Measurements from ENCODE around the gene CMSS1. TPM values are rescaled to one million over a fixed set of nuclear protein-coding genes. Genes with fewer than 3 reads are reported as not detected.
A peak's percentile ranks its signal among the peaks of the same experiment; 100 is the strongest.

Gene CMSS1
- total RNA-seq, 1 donor: 8.6 TPM

GRCh38 chr3:100159331-100160153, 341.9 kb downstream of the CMSS1 start:
- DNase-seq (ENCODE audit: low read depth): peak; percentile 67
- H3K4me3 ChIP-seq (ENCODE audit: low read depth, low read length): no peak overlapping the region
- TF ChIP-seq CTCF (IDR thresholded peaks at IDR 0.05; ENCODE audit: insufficient read depth, low read depth, low read length): no peak

- no peak overlapping the region for H3K4me3 ChIP-seq (ENCODE audit: low read depth, low read length)
- TF ChIP-seq CTCF (IDR thresholded peaks at IDR 0.05; ENCODE audit: insufficient read depth, low read depth, low read length): no peak
- DNase-seq (ENCODE audit: low read depth): no peak
Observed at GRCh38 chr3:100160521-100160920, 342.9 kb downstream of the CMSS1 start.

- H3K4me3 ChIP-seq (ENCODE audit: low read depth, low read length): no peak overlapping the region
- TF ChIP-seq CTCF (IDR thresholded peaks at IDR 0.05; ENCODE audit: insufficient read depth, low read depth, low read length): no peak
- DNase-seq (ENCODE audit: low read depth): no peak
Observed at GRCh38 chr3:100163787-100164186, 346.1 kb downstream of the CMSS1 start.

GRCh38 chr3:100164743-100165142, 347.1 kb downstream of the CMSS1 start:
- TF ChIP-seq CTCF (IDR thresholded peaks at IDR 0.05; ENCODE audit: insufficient read depth, low read depth, low read length): no peak
- no peak overlapping the region for H3K4me3 ChIP-seq (ENCODE audit: low read depth, low read length)
- DNase-seq (ENCODE audit: low read depth): no peak

GRCh38 chr3:100165926-100166550, 348.4 kb downstream of the CMSS1 start:
- H3K4me3 ChIP-seq (ENCODE audit: low read depth, low read length): no peak overlapping the region
- peak; percentile 70 for DNase-seq (ENCODE audit: low read depth)
- no peak for TF ChIP-seq CTCF (IDR thresholded peaks at IDR 0.05; ENCODE audit: insufficient read depth, low read depth, low read length)

- no peak for TF ChIP-seq CTCF (IDR thresholded peaks at IDR 0.05; ENCODE audit: insufficient read depth, low read depth, low read length)
- DNase-seq (ENCODE audit: low read depth): no peak
- H3K4me3 ChIP-seq (ENCODE audit: low read depth, low read length): no peak overlapping the region
Observed at GRCh38 chr3:100169201-100169920, 351.7 kb downstream of the CMSS1 start.

All from fibroblast of villous mesenchyme (primary cell).